K562 (cell line): Measurements from ENCODE around the gene MAB21L4.

Source experiments
- ATF6 ChIP-seq: sonication (generic); formaldehyde crosslinking; IDR thresholded peaks from 2 replicates; pipeline ENCODE4 v1.4.0; 2020; ENCODE audit warnings: mild to moderate bottlenecking, missing genetic modification reagents
- CTCF ChIP-seq, 3 experiments: IDR thresholded peaks in 2 of 3; conservative IDR thresholded peaks in 1 of 3; 2 replicates each; pipeline ENCODE4 v1.5.1; 2011 to 2012; ENCODE audit warnings: low read length in 3 of 3, mild to moderate bottlenecking in 3 of 3, control low read depth in 2 of 3, improper control_type of control experiment in 1 of 3, inconsistent platforms in 1 of 3, low read depth in 1 of 3, mixed read lengths in 1 of 3, moderate library complexity in 1 of 3; ENCODE audit not compliant: insufficient read depth in 2 of 3
- GABPB2 ChIP-seq: fragments of 250-450 bp; sonication (Bioruptor Pico); conservative IDR thresholded peaks from 2 replicates; pipeline ENCODE4 v1.5.1; 2021; ENCODE audit warnings: mild to moderate bottlenecking
- JUND ChIP-seq, 2 experiments: IDR thresholded peaks; 2 replicates in 1 of 2; 3 replicates in 1 of 2; pipeline ENCODE4 v1.6.1; 2011; ENCODE audit warnings: borderline replicate concordance in 2 of 2, low read depth in 2 of 2, low read length in 2 of 2, improper control_type of control experiment in 1 of 2, missing biosample characterization in 1 of 2, missing genetic modification characterization in 1 of 2, missing genetic modification reagents in 1 of 2
- KDM1A ChIP-seq, 2 experiments: fragments of 450-650 bp; IDR thresholded peaks; 2 replicates each; pipeline ENCODE4 v1.6.1; 2016; ENCODE audit warnings: mild to moderate bottlenecking in 2 of 2
- KLF10 ChIP-seq: fragments of 250-450 bp; sonication (Bioruptor Pico); IDR thresholded peaks from 2 replicates; pipeline ENCODE4 v1.6.1; 2021; ENCODE audit warnings: matching md5 sums
- MEF2D ChIP-seq: conservative IDR thresholded peaks from 2 replicates; pipeline ENCODE4 v1.6.1; 2016; ENCODE audit warnings: low read depth, missing genetic modification characterization, missing compliant biosample characterization
- RAD21 ChIP-seq, 2 experiments: fragments of 250-450 bp in 1 of 2; fragments of 450-650 bp in 1 of 2; sonication (Bioruptor Pico) in 1 of 2; formaldehyde crosslinking in 1 of 2; IDR thresholded peaks in 1 of 2; conservative IDR thresholded peaks in 1 of 2; 2 replicates each; pipeline versions ENCODE4 v1.4.0 to v1.8.0; 2020 to 2022; ENCODE audit warnings: mild to moderate bottlenecking in 2 of 2, moderate library complexity in 1 of 2
- ZNF384 ChIP-seq: IDR thresholded peaks from 2 replicates; pipeline ENCODE4 v1.6.1; 2012; ENCODE audit warnings: low read depth, low read length, improper control_type of control experiment
- ZNF79 ChIP-seq: fragments of 250-450 bp; sonication (Bioruptor Pico); IDR thresholded peaks from 2 replicates; pipeline ENCODE4 v1.4.0; 2020; ENCODE audit warnings: low read depth, mild to moderate bottlenecking, moderate library complexity
- TF ChIP-seq, protein P1 (sequence below): sonication (generic); formaldehyde crosslinking; IDR thresholded peaks from 2 replicates; pipeline ENCODE4 v1.8.0; 2022; ENCODE audit warnings: mild to moderate bottlenecking, missing genetic modification reagents

GRCh38 chr2:240872317-240873097 lies 23.4 kb downstream of the MAB21L4 start:
- no peak for TF ChIP-seq ZNF79 (CRISPR knock-in tag)
- no peak for TF ChIP-seq ATF6
- TF ChIP-seq CTCF (IDR thresholded peaks at IDR 0.05 in 2 of 3, conservative IDR thresholded peaks at IDR 0.05 in 1 of 3; ENCODE audit: insufficient read depth in 2 of 3, low read depth in 1 of 3, low read length in 3 of 3): no peak
- no peak for TF ChIP-seq JUND (IDR thresholded peaks at IDR 0.05; ENCODE audit: borderline replicate concordance, low read depth, low read length)
- TF ChIP-seq JUND (tag; IDR thresholded peaks at IDR 0.05; ENCODE audit: borderline replicate concordance, low read depth, low read length): no peak
- TF ChIP-seq KLF10: no peak
- no peak for TF ChIP-seq MEF2D (tag)
- no peak for TF ChIP-seq GABPB2 (CRISPR knock-in tag)
- TF ChIP-seq KDM1A (IDR thresholded peaks at IDR 0.05): no peak
- TF ChIP-seq, protein P1, sequence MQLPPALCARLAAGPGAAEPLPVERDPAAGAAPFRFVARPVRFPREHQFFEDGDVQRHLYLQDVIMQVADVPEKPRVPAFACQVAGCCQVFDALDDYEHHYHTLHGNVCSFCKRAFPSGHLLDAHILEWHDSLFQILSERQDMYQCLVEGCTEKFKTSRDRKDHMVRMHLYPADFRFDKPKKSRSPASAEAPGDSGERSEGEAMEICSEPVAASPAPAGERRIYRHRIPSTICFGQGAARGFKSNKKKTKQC (CRISPR knock-in tag): no peak
- TF ChIP-seq ZNF384: no peak
- TF ChIP-seq RAD21 (CRISPR knock-in tag; conservative IDR thresholded peaks at IDR 0.05 in 1 of 2, IDR thresholded peaks at IDR 0.05 in 1 of 2): no peak
